Body of pancreas (tissue), 4 donors: ENCODE data around the gene LRRC32. TPM values are rescaled to one million over a fixed set of nuclear protein-coding genes. Genes with fewer than 3 reads are reported as not detected.

Experiments used
- ATAC-seq: fragments of 150-250 bp; one replicate; pipeline ENCODE4 v1.9.1; 2016
- DNase-seq, 4 donors: peaks; one replicate each; pipeline ENCODE4 v3.0.0-alpha.2; 2019
- H3K27ac ChIP-seq, 4 donors: fragments of 200-600 bp; sonication (generic); 1 replicate in 3 of 4; 2 replicates in 1 of 4; pipeline versions ENCODE4 v1.5.1 to v1.6.1; 2016 to 2019; ENCODE audit warnings: mild to moderate bottlenecking in 1 of 4, mixed read lengths in 1 of 4, moderate library complexity in 1 of 4
- H3K27me3 ChIP-seq, 2 donors: fragments of 200-600 bp; sonication (generic); one replicate each; pipeline ENCODE4 v1.6.0; 2016; ENCODE audit warnings: mild to moderate bottlenecking in 1 of 2
- H3K36me3 ChIP-seq, 2 donors: fragments of 200-600 bp; sonication (generic); replicated peaks in 1 of 2; 2 replicates each; pipeline ENCODE4 v1.5.1; 2016; ENCODE audit warnings: low read depth in 2 of 2; ENCODE audit not compliant: insufficient read depth in 1 of 2
- H3K4me1 ChIP-seq: fragments of 200-600 bp; sonication (generic); one replicate; pipeline ENCODE4 v1.6.0; 2016
- H3K4me3 ChIP-seq, 2 donors: fragments of 200-600 bp; sonication (generic); 1 replicate in 1 of 2; 2 replicates in 1 of 2; pipeline ENCODE4 v1.5.1; 2016 to 2019
- H3K9me3 ChIP-seq, 3 donors: fragments of 200-600 bp; sonication (generic); 1 replicate in 2 of 3; 2 replicates in 1 of 3; pipeline ENCODE4 v1.5.1; 2016
- POLR2A ChIP-seq, 3 donors: fragments of 450-650 bp; IDR thresholded peaks; one replicate each; pipeline ENCODE4 v1.6.1; 2016; ENCODE audit warnings: antibody characterized with exemption in 3 of 3, mild to moderate bottlenecking in 2 of 3
- WGBS, 2 donors: methylation state at CpG; one replicate each; pipeline ENCODE4 v1.1.5; 2017; 5-methylcytosine and 5-hydroxymethylcytosine counted together
- intact Hi-C: fragments of 100-400 bp; cut with DNase I; formaldehyde crosslinking; loops from one replicate; pipeline ENCODE4 v1.15.1; 2023
- total RNA-seq, 2 donors: library from RNA; depleted of rRNA; stranded (reverse); fragments of >200 nt; gene quantifications; one replicate each; pipeline ENCODE4 v1.1.0, GENCODE V29; 2016
- TF ChIP-seq, protein P1 (sequence below), 7 experiments: fragments of 450-650 bp in 4 of 7; fragments of 200-600 bp in 3 of 7; sonication (generic) in 3 of 7; IDR thresholded peaks; one replicate each; pipeline ENCODE4 v1.5.1; 2016 to 2019; ENCODE audit warnings: antibody characterized with exemption in 7 of 7

Gene LRRC32
- total RNA-seq, 2 donors from 2014 or later, result 9.1 to 17.8 TPM

GRCh38 chr11:76640501-76640900, 30.0 kb downstream of the LRRC32 start:
- ATAC-seq (no peak), DNase-seq (no peak)
- no peak for TF ChIP-seq POLR2A (IDR thresholded peaks at IDR 0.05)
- TF ChIP-seq, protein P1, sequence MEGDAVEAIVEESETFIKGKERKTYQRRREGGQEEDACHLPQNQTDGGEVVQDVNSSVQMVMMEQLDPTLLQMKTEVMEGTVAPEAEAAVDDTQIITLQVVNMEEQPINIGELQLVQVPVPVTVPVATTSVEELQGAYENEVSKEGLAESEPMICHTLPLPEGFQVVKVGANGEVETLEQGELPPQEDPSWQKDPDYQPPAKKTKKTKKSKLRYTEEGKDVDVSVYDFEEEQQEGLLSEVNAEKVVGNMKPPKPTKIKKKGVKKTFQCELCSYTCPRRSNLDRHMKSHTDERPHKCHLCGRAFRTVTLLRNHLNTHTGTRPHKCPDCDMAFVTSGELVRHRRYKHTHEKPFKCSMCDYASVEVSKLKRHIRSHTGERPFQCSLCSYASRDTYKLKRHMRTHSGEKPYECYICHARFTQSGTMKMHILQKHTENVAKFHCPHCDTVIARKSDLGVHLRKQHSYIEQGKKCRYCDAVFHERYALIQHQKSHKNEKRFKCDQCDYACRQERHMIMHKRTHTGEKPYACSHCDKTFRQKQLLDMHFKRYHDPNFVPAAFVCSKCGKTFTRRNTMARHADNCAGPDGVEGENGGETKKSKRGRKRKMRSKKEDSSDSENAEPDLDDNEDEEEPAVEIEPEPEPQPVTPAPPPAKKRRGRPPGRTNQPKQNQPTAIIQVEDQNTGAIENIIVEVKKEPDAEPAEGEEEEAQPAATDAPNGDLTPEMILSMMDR (IDR thresholded peaks at IDR 0.05), result no peak
- Histone ChIP-seq H3K27me3 (no peaks in the 10 kb centered on the region), H3K4me3 (no peak overlapping the region), H3K9me3 (no peaks in the 10 kb centered on the region), H3K27ac (no peak overlapping the region), H3K4me1 (no peaks in the 10 kb centered on the region), H3K36me3 (no peaks in the 10 kb centered on the region)
- intact Hi-C loops, result no loop called here
- WGBS, 2 donors, result 72 to 73% methylated on average over 5 of the region's 5 CpGs

- WGBS, 2 donors, result 92 to 100% methylated on average over 1 to 2 of the region's 2 CpGs
- no peaks in the 10 kb centered on the region for H3K36me3 ChIP-seq
- no peaks in the 10 kb centered on the region for H3K27me3 ChIP-seq
- ATAC-seq, result no peak
- no peak overlapping the region for H3K4me3 ChIP-seq
- H3K27ac ChIP-seq, result no peak overlapping the region
- TF ChIP-seq, protein P1 (IDR thresholded peaks at IDR 0.05), result no peak
- intact Hi-C loops, result no loop called here
- DNase-seq, result no peak
- H3K4me1 ChIP-seq, result no peaks in the 10 kb centered on the region
- H3K9me3 ChIP-seq, result no peaks in the 10 kb centered on the region
These were observed 30.9 kb downstream of the LRRC32 start for GRCh38 chr11:76639621-76640020.

DNA sequence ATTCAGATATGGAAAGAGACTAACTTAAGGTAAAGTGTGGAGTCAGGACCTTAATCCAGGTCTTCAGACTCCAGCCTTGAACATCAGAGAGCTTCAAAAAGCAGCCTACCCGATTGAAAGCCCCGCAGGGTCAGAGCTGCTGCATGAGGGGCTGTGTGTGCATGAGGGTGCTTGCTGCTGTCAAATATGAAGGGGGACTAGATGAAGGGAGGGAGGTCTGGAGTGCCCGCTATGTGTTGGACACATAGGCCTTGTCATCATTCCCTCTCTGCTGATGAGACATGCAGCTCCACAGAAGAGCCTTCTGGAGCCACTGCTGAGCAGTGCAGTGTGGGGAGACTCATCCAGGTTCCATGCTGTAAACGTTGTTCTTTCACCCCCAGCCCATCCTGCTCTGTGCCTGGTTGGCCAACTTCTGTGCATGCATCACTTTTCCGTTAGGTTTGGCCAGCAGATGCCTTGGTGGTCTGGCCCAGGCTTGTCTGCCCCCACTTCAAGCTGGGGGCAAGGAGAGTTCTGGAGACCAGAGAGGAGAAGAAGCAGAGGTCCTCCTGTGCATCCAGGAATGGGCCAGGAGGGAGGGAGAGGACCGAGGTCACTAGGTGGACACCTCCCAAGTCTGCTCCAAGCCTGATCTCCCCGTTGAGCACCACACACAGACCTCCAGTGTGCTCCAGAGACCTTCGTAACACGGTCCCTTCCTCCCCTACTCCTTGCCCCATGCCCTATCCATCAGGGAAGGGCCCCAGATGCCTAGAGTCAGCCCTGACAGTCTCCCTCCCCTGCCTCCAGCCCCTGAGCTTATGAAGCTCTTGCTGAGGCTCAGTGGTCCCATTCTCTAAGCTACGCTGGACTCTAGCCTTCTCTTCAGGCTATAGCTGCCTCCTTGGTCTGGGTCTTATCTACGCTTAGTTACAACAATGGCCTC, 32.0 kb downstream of the LRRC32 start:
- ATAC-seq (no peak), DNase-seq (no peak)
- WGBS, 2 donors, result 79 to 82% methylated on average over 10 to 11 of the region's 11 CpGs
- TF ChIP-seq POLR2A (IDR thresholded peaks at IDR 0.05), result no peak
- TF ChIP-seq, protein P1 (IDR thresholded peaks at IDR 0.05), result no peak
- H3K4me1 ChIP-seq, result no peaks in the 10 kb centered on the region
- H3K36me3 ChIP-seq, result no peaks in the 10 kb centered on the region
- no peak overlapping the region for H3K4me3 ChIP-seq
- intact Hi-C loops, result no loop called here
- H3K27me3 ChIP-seq, result no peaks in the 10 kb centered on the region
- H3K9me3 ChIP-seq, result no peaks in the 10 kb centered on the region
- H3K27ac ChIP-seq, result no peak overlapping the region

DNA sequence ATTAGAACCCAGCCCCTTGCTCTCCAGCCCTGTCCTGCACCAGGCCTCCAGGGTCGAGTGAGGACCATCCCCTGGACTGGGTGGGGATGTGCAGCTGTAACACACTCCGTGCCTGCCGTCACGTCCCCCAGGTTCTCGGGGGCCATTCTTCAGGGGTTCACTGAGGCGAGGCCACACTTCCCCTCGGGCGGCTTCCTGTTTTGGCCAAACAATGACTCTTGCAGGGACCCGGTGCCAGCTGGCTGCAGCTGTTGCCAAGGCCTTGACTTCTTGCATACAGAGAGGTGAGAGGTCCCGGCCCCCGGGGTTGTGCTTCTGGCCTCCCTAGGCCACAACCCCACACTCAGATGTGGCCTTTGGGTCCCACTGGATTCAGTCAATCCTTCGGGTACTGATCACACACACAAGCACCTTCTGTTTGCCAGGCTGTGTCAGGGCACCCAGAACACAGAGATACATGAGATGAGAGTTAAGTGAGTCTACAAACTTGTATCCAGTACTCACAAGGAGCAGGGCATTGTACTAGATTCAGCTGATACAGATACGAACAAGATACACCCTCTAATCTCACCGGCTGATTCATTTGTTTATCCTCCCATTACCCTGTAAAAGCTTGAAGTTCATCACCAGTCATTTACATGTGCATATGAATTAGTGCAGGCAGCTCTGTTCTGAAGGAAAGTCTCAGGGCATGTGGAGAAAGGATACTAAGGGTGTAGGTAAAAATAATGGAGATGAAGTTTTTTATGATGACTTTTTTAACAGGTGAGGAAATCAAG, 32.9 kb downstream of the LRRC32 start:
- no peak for ATAC-seq
- intact Hi-C loops, result no loop called here

More for the DNA sequence above, 32.9 kb downstream of the LRRC32 start:
- Histone ChIP-seq H3K36me3 (no peaks in the 10 kb centered on the region), H3K27ac (no peak overlapping the region), H3K27me3 (no peaks in the 10 kb centered on the region), H3K9me3 (no peaks in the 10 kb centered on the region), H3K4me1 (no peaks in the 10 kb centered on the region), H3K4me3 (no peak overlapping the region)
- peak in 2 of 4 donors; percentile 22 to 38 for DNase-seq
- TF ChIP-seq, protein P1 (IDR thresholded peaks at IDR 0.05), result no peak
- no peak for TF ChIP-seq POLR2A (IDR thresholded peaks at IDR 0.05)
- WGBS, 2 donors, result 38 to 55% methylated on average over 2 to 14 of the region's 14 CpGs
